ENCODE measurements around the gene KCNQ2.

DNA sequence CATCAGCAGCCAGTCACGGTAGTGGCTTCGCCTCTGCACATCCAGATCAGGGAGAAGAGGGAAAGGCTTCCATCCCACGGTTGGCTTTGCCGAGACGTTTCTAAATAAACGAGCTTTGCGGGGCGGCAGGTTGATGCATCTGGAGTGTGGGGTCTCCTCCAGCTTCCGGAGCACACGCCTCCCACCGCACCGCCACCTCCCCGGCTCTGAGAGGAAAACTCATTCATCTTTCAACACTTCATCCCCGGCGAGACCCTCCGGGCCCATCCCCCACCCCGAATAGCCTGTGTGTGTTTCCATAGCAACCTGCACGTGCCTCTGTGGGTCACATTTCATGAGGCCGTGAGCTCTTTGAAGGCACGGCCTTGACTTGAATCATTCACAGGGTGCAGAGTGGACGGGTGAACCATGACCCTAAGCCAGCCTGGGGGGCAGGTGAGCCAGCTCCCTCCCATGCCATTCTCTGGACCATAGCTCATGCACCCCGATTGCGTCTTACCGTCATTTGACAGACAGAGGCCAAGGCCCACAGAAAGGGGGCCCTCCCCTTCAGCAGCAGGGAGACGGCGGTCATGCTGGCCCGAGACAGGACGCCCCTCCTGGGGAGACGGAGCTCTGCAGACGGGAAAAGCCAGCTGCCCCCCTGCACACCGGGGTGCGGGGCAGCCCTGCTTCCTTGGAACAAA, 95.1 kb downstream of the KCNQ2 start:
- TF ChIP-seq CTCF (IDR thresholded peaks at IDR 0.05) (no peak), POLR2A (IDR thresholded peaks at IDR 0.05) (no peak)
